Rectal smooth muscle tissue (tissue), 1 donor: ENCODE measurements around the gene ICOS.

Source experiments
- H3K27ac ChIP-seq: one replicate; pipeline ENCODE4 v1.7.0; 2013; ENCODE audit warnings: low read depth, low read length, inconsistent platforms
- H3K27me3 ChIP-seq: one replicate; pipeline ENCODE4 v1.7.0; 2013; ENCODE audit warnings: low read length; ENCODE audit not compliant: control insufficient read depth, insufficient read depth
- H3K36me3 ChIP-seq: one replicate; pipeline ENCODE4 v1.7.0; 2013; ENCODE audit warnings: low read length; ENCODE audit not compliant: control insufficient read depth, insufficient read depth
- H3K4me1 ChIP-seq: one replicate; pipeline ENCODE4 v1.7.0; 2013; ENCODE audit warnings: low read length; ENCODE audit not compliant: control insufficient read depth, insufficient read depth
- H3K4me3 ChIP-seq: one replicate; pipeline ENCODE4 v1.7.0; 2013; ENCODE audit warnings: low read length
- H3K9ac ChIP-seq: one replicate; pipeline ENCODE4 v1.7.0; 2013; ENCODE audit warnings: low read length

Gene ICOS

DNA sequence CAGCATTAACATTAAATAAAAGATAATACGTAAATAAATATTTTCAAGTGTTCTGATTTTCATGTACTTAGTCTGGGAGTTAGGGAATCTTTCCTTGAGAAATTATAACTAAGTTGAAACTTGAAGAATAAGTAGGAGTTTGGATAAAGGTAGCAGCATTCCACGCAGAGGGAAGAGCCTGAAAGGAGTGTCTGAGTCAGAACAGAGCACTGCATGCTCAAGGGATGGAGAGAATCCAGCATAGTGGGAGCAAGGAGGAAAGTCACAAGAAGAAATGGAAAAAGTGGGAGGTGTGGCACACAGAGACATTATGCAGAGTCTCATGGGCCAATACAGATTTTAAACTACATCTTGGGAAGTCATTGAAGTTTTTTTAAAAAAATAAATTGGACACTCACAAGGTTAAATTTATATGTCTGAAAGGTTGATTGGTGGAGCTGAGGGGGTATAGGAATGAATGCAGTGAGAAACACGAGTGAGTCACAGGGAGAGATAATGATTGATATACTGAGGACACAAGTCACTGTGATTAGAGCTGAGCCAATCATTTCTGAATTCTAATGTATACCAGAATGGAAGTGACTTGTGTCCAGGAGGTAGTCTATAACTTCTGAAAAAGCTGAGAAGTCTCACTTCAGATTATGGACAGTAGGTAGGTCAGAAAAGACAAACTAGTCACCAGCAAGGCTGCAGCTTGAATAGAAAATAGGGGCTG is 66.9 kb downstream of the ICOS start:
- Histone ChIP-seq H3K4me1 (no peaks in the 10 kb centered on the region), H3K9ac (no peak overlapping the region), H3K27me3 (no peaks in the 10 kb centered on the region), H3K36me3 (no peaks in the 10 kb centered on the region), H3K4me3 (no peak overlapping the region), H3K27ac (no peak overlapping the region)

DNA sequence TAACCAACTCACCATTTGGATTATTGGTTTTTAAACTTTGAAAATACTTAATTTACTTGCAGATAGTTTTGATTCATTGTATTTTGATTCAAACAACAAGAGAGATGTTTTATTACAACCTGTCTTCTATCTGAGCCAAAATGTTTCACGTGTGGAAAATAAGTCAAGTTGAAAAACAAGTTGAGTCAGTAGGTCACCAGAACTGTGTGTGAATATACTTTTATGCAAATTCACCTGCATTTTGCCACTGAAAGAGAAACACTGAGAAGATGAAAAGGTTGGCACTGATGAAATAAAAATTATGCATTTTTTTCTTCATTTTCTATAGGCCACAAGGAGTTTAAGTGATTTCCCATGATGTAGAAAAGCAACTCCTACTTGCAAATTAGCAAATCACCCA is 68.3 kb downstream of the ICOS start:
- H3K4me3 ChIP-seq, result no peak overlapping the region
- H3K4me1 ChIP-seq, result no peaks in the 10 kb centered on the region
- no peaks in the 10 kb centered on the region for H3K36me3 ChIP-seq
- H3K9ac ChIP-seq, result no peak overlapping the region
- H3K27ac ChIP-seq, result no peak overlapping the region
- H3K27me3 ChIP-seq, result no peaks in the 10 kb centered on the region

DNA sequence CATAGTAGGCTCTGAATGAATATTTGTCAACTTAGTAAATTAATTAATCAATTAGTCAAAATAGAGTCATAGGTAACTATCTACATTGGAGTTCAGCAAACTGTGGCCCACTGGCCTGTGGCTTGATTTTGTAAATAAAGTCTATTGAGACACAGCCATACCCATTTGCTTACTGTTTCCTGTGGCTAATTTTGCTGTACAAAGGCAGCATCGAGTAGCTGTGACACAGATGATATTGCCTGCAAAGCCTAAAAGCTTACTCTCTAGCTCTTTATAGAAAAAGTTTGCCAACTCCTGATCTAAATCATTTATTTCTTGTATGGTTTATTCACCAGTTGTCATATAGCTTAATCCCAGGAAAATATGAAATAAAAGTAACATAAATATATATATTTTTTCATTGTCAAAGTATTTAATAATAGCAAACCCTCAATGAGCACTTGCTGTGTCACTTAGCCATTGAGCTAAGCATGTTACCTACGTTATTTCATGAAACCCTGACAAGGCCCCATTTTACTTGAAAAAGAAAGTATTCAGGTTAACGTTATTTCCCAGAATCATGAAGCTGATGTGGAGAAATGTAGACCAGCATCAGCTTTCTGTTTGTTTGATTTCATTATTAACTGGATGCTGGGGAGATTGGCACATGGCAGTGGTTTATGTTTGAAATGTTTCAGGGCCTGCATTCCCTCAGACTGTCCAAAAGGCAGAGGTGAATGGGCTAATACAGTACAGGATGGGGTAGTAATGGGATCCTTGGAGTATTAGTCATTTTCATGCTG is 69.6 kb downstream of the ICOS start:
- no peak overlapping the region for H3K4me3 ChIP-seq
- no peaks in the 10 kb centered on the region for H3K36me3 ChIP-seq
- no peaks in the 10 kb centered on the region for H3K4me1 ChIP-seq
- H3K27ac ChIP-seq, result no peak overlapping the region
- H3K9ac ChIP-seq, result no peak overlapping the region
- no peaks in the 10 kb centered on the region for H3K27me3 ChIP-seq

DNA sequence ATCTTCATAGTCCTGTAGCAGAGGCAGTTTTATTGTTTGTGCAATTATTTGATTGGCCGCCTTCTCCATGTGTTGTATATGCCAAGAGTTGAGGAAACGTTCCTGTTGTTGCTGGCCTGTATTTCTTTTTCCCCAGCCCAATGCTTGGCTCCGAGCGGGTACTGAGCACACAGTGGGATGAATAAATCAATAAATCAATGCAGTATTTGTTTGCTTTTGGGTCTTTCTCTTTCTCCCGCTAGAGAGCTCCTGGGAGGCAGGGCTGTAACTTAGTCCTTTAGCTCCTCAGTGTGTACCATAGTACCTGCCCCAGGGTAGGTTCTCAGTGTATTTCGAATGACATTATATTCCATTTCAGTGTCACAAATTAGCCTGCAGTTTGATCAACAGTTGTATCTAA is 71.8 kb downstream of the ICOS start:
- H3K4me3 ChIP-seq, result no peak overlapping the region
- H3K4me1 ChIP-seq, result peaks cover 2% of the 10 kb centered on the region
- H3K27me3 ChIP-seq, result no peaks in the 10 kb centered on the region
- no peak overlapping the region for H3K9ac ChIP-seq
- H3K27ac ChIP-seq, result no peak overlapping the region
- H3K36me3 ChIP-seq, result no peaks in the 10 kb centered on the region

DNA sequence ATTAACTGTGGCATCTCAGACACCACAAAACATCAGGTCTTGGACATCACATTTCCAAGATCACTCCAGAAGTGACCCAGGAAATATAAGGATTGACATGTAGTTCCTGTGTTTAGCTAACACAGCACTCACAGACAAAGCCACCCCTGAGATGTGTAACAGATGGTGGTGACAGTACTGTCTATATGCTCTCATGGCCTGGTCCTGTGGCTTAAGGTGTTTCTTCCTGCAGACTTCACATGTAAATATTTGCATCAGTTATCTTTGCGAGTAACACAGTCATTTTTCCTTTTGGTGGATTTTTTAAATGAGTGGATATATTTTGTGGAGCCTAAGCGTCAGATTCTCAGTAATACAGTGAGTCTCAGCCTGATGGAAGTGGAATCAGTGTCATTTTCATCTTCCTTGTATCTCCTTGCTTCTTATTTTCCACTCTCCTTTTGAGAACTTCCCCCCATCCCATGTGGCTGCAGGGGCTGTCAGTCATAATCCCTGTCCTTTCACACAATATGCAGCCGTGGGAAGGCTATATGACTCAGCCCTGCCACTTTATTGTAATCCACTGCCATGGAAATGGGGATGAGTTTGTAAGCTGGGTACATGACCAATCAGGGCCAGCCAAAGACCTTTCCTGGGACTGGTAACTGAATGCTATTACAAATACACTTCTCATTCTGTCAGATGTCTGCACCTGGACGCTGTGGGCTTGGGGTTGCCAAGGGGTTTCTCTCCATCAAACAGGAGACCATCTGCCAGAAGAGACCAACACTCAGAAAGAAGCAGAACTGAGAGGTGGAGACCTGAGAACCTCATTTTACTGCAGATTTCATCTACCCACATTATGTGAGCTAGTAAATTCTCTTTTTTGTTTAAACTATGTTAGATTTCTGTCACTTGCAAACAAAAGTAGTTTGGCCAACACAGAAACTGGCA is 74.3 kb downstream of the ICOS start:
- Histone ChIP-seq H3K4me3 (no peak overlapping the region), H3K27me3 (no peaks in the 10 kb centered on the region), H3K27ac (no peak overlapping the region), H3K36me3 (no peaks in the 10 kb centered on the region), H3K9ac (no peak overlapping the region), H3K4me1 (peaks cover 2% of the 10 kb centered on the region)
